NB4 (cell line): ENCODE measurements around the gene MBIP.

Experiments
- DNase-seq: peaks from one replicate; pipeline ENCODE4 v3.0.0; 2010; ENCODE audit warnings: low read depth
- H3K4me3 ChIP-seq: one replicate; pipeline ENCODE4 v1.5.1; 2011; ENCODE audit warnings: mild to moderate bottlenecking, low read depth, low read length, moderate library complexity
- MYC ChIP-seq: IDR thresholded peaks from 2 replicates; pipeline ENCODE4 v1.6.1; 2011; ENCODE audit warnings: low read depth, low read length
- POLR2A ChIP-seq: IDR thresholded peaks from 2 replicates; pipeline ENCODE4 v1.6.1; 2011; ENCODE audit warnings: mild to moderate bottlenecking; ENCODE audit not compliant: insufficient read length; ENCODE audit errors: extremely low read depth
- TF ChIP-seq, protein P1 (sequence below): IDR thresholded peaks from one replicate; pipeline ENCODE4 v1.5.1; 2012; ENCODE audit warnings: low read depth, low read length
- TF ChIP-seq, protein P2 (sequence below): IDR thresholded peaks from 2 replicates; pipeline ENCODE4 v1.6.1; 2011; ENCODE audit warnings: low read depth, low read length

The MBIP gene

DNA sequence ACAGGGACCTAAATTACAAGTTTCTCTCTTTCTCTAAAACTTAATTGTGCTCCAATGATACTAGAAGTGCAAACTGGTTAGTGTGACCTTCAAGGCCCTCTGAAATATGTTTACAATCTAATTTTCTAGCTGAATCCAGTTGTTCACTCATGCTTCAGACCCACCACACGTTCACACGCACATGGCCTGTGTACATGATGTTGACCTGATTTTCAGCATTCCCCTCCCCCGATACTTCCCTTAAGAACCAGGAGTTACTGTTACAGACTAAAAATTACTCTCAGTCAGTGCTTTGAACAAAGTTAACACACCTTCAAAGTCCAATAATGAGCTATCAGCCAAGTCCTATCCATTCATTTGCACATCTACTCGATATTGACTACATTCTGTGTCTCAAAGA is 16.5 kb downstream of the MBIP start:
- no peak overlapping the region for H3K4me3 ChIP-seq
- no peak for DNase-seq
- no peak for TF ChIP-seq MYC
- TF ChIP-seq, protein P1, sequence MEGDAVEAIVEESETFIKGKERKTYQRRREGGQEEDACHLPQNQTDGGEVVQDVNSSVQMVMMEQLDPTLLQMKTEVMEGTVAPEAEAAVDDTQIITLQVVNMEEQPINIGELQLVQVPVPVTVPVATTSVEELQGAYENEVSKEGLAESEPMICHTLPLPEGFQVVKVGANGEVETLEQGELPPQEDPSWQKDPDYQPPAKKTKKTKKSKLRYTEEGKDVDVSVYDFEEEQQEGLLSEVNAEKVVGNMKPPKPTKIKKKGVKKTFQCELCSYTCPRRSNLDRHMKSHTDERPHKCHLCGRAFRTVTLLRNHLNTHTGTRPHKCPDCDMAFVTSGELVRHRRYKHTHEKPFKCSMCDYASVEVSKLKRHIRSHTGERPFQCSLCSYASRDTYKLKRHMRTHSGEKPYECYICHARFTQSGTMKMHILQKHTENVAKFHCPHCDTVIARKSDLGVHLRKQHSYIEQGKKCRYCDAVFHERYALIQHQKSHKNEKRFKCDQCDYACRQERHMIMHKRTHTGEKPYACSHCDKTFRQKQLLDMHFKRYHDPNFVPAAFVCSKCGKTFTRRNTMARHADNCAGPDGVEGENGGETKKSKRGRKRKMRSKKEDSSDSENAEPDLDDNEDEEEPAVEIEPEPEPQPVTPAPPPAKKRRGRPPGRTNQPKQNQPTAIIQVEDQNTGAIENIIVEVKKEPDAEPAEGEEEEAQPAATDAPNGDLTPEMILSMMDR, result no peak
- no peak for TF ChIP-seq POLR2A
- TF ChIP-seq, protein P2, sequence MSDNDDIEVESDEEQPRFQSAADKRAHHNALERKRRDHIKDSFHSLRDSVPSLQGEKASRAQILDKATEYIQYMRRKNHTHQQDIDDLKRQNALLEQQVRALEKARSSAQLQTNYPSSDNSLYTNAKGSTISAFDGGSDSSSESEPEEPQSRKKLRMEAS, result no peak

DNA sequence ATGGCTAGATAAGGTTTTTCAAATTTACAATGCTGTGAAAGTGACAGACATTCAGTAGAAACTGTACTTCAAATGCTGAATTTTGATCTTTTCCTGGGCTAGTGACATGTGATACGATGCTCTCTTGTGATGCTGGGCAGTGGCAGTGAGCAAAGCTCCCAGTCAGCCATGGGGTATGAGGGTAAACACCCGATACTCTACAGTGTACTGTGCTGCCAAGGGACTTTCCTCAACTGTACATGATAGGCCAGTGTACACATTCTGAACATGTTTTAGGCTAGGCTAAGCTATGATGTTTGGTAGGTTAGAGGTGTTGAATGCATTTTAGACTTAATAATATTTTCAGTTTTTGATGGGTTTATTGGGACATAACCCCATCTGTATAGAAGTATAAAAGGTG is 17.6 kb downstream of the MBIP start:
- no peak for TF ChIP-seq POLR2A
- TF ChIP-seq, protein P1, result no peak
- TF ChIP-seq, protein P2, result no peak
- no peak for TF ChIP-seq MYC
- no peak overlapping the region for H3K4me3 ChIP-seq
- DNase-seq, result no peak

DNA sequence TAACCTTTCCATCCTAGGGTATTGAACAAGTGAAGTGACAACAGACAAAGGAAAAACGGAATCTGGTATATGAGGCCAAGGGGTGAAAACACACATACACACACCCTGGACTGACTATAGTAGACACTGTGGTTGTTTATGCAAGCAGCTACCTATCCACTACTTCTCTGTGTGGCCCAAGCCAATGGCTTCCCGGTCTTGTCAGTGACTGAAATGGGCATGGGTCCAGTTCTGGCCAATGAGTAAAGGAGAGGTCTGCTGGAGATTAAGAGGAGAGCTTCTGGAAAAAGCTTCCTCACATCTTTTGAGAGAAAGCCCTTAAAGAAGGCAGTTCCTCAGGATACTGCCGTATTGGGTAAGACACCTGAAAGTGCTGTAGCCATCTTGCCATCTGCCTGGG is 19.3 kb downstream of the MBIP start:
- DNase-seq, result no peak
- no peak for TF ChIP-seq MYC
- no peak for TF ChIP-seq POLR2A
- TF ChIP-seq, protein P1, result no peak
- TF ChIP-seq, protein P2, result no peak
- H3K4me3 ChIP-seq, result no peak overlapping the region

DNA sequence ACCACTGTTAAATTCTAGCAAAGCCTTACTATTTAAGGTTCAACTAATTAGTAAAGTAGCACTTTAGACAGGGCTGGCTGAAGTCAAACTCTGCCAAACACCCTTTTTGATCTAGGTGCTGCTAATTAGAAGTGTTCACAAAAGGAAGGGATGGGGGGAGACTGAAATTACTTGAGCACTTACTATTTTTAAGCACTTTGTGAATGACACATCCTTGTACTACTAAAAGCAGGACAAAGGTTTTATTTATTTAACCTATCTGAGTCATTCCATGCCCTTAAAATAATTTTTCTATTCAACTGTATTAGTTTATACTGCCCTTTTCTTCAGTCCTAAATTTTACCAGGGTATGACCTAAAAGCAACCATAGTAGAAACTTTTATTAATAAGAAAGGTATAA is 20.1 kb downstream of the MBIP start:
- TF ChIP-seq POLR2A (no peak), MYC (no peak)
- TF ChIP-seq, protein P1, result no peak
- TF ChIP-seq, protein P2, result no peak
- H3K4me3 ChIP-seq, result no peak overlapping the region
- no peak for DNase-seq

DNA sequence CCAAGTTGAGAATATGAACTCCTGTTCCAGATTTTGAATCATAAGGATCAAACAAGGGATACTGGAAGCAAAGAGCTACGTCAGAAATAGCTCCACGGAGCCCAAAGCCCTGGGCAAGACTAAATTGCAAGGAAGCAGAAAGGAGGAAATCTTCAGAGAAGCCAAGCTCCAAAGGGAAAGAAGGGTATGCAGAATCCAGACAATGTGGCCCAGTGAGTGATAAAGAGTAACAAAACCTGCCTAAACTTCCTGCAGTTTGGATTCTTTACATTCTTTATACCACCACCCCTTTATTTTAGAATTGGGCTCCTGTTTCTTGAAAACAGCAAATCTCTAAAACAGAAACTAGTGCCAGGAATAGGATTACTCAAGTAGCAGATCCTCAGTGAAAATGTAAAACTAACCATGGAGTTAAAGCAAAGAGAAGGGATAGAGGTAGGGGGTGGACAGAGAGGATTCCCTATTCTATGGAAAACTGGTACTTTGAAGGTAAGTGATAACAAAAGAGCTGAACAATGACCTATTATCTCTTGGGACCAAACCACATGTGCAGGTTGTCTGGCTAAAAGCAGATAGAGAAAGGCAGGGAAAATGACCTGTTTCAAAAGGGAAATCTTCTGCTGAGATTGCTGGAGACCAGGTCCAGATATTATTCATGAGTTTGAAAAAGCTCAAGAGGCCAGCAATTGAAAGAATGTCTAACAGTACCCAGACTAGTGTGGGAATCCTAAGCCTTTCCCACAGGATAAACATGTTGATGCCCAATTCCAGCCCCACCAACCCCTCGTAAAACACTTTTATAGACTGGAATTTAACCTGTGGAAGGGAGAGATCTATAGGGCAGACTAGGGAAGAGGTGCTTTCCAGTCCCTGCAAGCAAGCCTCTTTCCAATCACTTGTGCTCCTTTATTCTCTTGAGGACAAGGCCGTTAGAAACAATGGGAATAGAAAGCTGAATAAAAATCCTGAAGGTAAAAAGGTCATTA is 24.5 kb downstream of the MBIP start:
- no peak for DNase-seq
- TF ChIP-seq MYC (no peak), POLR2A (no peak)
- TF ChIP-seq, protein P1, result no peak
- TF ChIP-seq, protein P2, result no peak

More for the DNA sequence above, 24.5 kb downstream of the MBIP start:
- H3K4me3 ChIP-seq, result no peak overlapping the region
